GM21576 (cell line): ENCODE data around the gene PDX1.

Experiments
- ATAC-seq: cut with Tn5 transposase; IDR thresholded peaks from one replicate; pipeline ENCODE4 v1.9.1; 2021; ENCODE audit warnings: mild to moderate bottlenecking, moderate library complexity; ENCODE audit not compliant: unreplicated experiment

The PDX1 gene

GRCh38 chr13:27921961-27922882 lies 2.4 kb downstream of the PDX1 start:
- no peak for ATAC-seq

GRCh38 chr13:27922883-27923612 lies 3.2 kb downstream of the PDX1 start:
- no peak for ATAC-seq

GRCh38 chr13:27923794-27924528 lies 4.2 kb downstream of the PDX1 start:
- ATAC-seq = no peak

GRCh38 chr13:27924529-27925141 lies 4.8 kb downstream of the PDX1 start:
- ATAC-seq = no peak

- no peak for ATAC-seq
These were observed 5.6 kb downstream of the PDX1 start for GRCh38 chr13:27925220-27925991.

GRCh38 chr13:27926644-27927434 lies 7.0 kb downstream of the PDX1 start:
- ATAC-seq = no peak

GRCh38 chr13:27927444-27928352 lies 7.9 kb downstream of the PDX1 start:
- ATAC-seq = no peak

- no peak for ATAC-seq
These were observed 8.6 kb downstream of the PDX1 start for GRCh38 chr13:27928353-27928804.

- ATAC-seq = no peak
These were observed 9.3 kb downstream of the PDX1 start for GRCh38 chr13:27928805-27929753.

- ATAC-seq = no peak
These were observed 10.1 kb downstream of the PDX1 start for GRCh38 chr13:27929868-27930267.

GRCh38 chr13:27933118-27933517 lies 13.3 kb downstream of the PDX1 start:
- ATAC-seq = no peak

GRCh38 chr13:27933580-27934328 lies 14.0 kb downstream of the PDX1 start:
- ATAC-seq = no peak

- ATAC-seq = no peak
These were observed 23.2 kb downstream of the PDX1 start for GRCh38 chr13:27942972-27943371.

GRCh38 chr13:27952876-27953675 lies 33.3 kb downstream of the PDX1 start:
- ATAC-seq = no peak

GRCh38 chr13:27953676-27954405 lies 34.0 kb downstream of the PDX1 start:
- peak; percentile 84 for ATAC-seq
